Left lung (tissue), 10 donors: Measurements from ENCODE around the gene GAS2L2. TPM values are rescaled to one million over a fixed set of nuclear protein-coding genes. Genes with fewer than 3 reads are reported as not detected.

Source experiments
- ATAC-seq: fragments of 200-7000 bp; cut with Tn5 transposase; one replicate; pipeline ENCODE4 v1.9.1; 2020; ENCODE audit warnings: moderate library complexity
- DNase-seq, 4 donors: peaks; one replicate each; pipeline ENCODE4 v3.0.0-alpha.2; 2013 to 2020
- H3K27ac ChIP-seq, 2 donors: fragments of 200-600 bp; sonication (generic) in 1 of 2; one replicate each; pipeline versions ENCODE4 v1.5.0 to v1.8.0; 2020 to 2021
- H3K27me3 ChIP-seq, 2 donors: fragments of 200-600 bp; sonication (generic) in 1 of 2; one replicate each; pipeline versions ENCODE4 v1.5.0 to v1.8.0; 2020 to 2021
- H3K36me3 ChIP-seq, 2 donors: fragments of 200-600 bp; sonication (generic) in 1 of 2; one replicate each; pipeline versions ENCODE4 v1.5.0 to v1.8.0; 2020 to 2021
- H3K4me1 ChIP-seq, 2 donors: fragments of 200-600 bp; one replicate each; pipeline ENCODE4 v1.8.0; 2021
- H3K4me3 ChIP-seq, 2 donors: fragments of 200-600 bp; sonication (generic) in 1 of 2; one replicate each; pipeline versions ENCODE4 v1.5.0 to v1.8.0; 2020 to 2021; ENCODE audit warnings: mild to moderate bottlenecking in 1 of 2
- H3K9me3 ChIP-seq, 2 donors: fragments of 200-600 bp; sonication (generic) in 1 of 2; one replicate each; pipeline versions ENCODE4 v1.5.0 to v1.8.0; 2020 to 2021
- CTCF ChIP-seq, 2 donors: fragments of 200-600 bp; sonication (generic) in 1 of 2; IDR thresholded peaks; one replicate each; pipeline versions ENCODE4 v1.5.0 to v1.8.0; 2021; ENCODE audit warnings: antibody characterized with exemption in 2 of 2
- intact Hi-C, 2 donors: fragments of 100-400 bp; cut with DNase I; formaldehyde crosslinking; loops; one replicate each; pipeline versions ENCODE4 v1.11.2 to v1.14.2; 2022
- polyA plus RNA-seq, 6 donors: library from polyadenylated mRNA; unstranded; fragments of 120-200 nt; gene quantifications; one replicate each; pipeline ENCODE4 v1.2.1, GENCODE V29; 2013; ENCODE audit not compliant: insufficient read length in 6 of 6
- total RNA-seq, 2 donors: library from RNA; stranded (reverse); fragmentation: NEBNext Ultra II Directional; extraction: Animal tissue kit (Norgen Biotek cat#: 25700); gene quantifications; one replicate each; pipeline ENCODE4 v1.2.1, GENCODE V29; 2021
- donor health status: DM: no; HTN: yes; CAD: no.
- donor health status: DM: no; HTN: no; CAD: no.

The GAS2L2 gene
- total and polyA plus RNA-seq, 8 donors, result 0.15 to 1.8 (median 1.1) TPM

GRCh38 chr17:35747540-35748017, 5.5 kb downstream of the GAS2L2 start:
- Histone ChIP-seq H3K27me3 (peaks cover 6 to 65% of the 10 kb centered on the region in 2 donors), H3K36me3 (no peaks in the 10 kb centered on the region), H3K4me1 (peaks cover 0 to 5% of the 10 kb centered on the region in 2 donors), H3K9me3 (no peaks in the 10 kb centered on the region), H3K4me3 (no peak overlapping the region), H3K27ac (no peak overlapping the region)
- DNase-seq (peak; percentile 59 to 87 (median 71)), ATAC-seq (peak; percentile 92)
- peak; percentile 85 to 87 for TF ChIP-seq CTCF (IDR thresholded peaks at IDR 0.05)
- intact Hi-C loops, result loop anchor here in 1 of 2 donors (5.0 kb wide), 1 partner anchor 130 kb away; no protein-coding TSS in a partner anchor

- Histone ChIP-seq H3K27me3 (peaks cover 13 to 65% of the 10 kb centered on the region in 2 donors), H3K27ac (no peak overlapping the region), H3K9me3 (no peaks in the 10 kb centered on the region), H3K4me1 (peaks cover 4 to 14% of the 10 kb centered on the region in 2 donors), H3K4me3 (no peak overlapping the region), H3K36me3 (no peaks in the 10 kb centered on the region)
- no peak for TF ChIP-seq CTCF (IDR thresholded peaks at IDR 0.05)
- ATAC-seq, result no peak
- peak in 1 of 4 donors; percentile 38 for DNase-seq
- intact Hi-C loops, result loop anchor here in 1 of 2 donors (5.0 kb wide), 1 partner anchor 129 kb away; no protein-coding TSS in a partner anchor
Measured at GRCh38 chr17:35745749-35746320, 7.2 kb downstream of the GAS2L2 start.

GRCh38 chr17:35745246-35745645, 7.8 kb downstream of the GAS2L2 start:
- intact Hi-C loops, result loop anchor here in 1 of 2 donors (5.0 kb wide), 1 partner anchor 128 kb away; no protein-coding TSS in a partner anchor
- Histone ChIP-seq H3K27me3 (peaks cover 19 to 65% of the 10 kb centered on the region in 2 donors), H3K4me1 (peaks cover 5 to 14% of the 10 kb centered on the region in 2 donors), H3K9me3 (no peaks in the 10 kb centered on the region), H3K27ac (no peak overlapping the region), H3K4me3 (no peak overlapping the region), H3K36me3 (no peaks in the 10 kb centered on the region)
- ATAC-seq, result no peak
- no peak for TF ChIP-seq CTCF (IDR thresholded peaks at IDR 0.05)
- peak in 1 of 4 donors; percentile 40 for DNase-seq

GRCh38 chr17:35744830-35745229, 8.2 kb downstream of the GAS2L2 start:
- no peak for ATAC-seq
- H3K9me3 ChIP-seq, result no peaks in the 10 kb centered on the region
- H3K27ac ChIP-seq, result no peak overlapping the region
- no peak for TF ChIP-seq CTCF (IDR thresholded peaks at IDR 0.05)
- DNase-seq, result no peak
- H3K4me1 ChIP-seq, result peaks cover 5 to 10% of the 10 kb centered on the region in 2 donors
- peaks cover 20 to 65% of the 10 kb centered on the region in 2 donors for H3K27me3 ChIP-seq
- no peaks in the 10 kb centered on the region for H3K36me3 ChIP-seq
- intact Hi-C loops, result loop anchor here in 1 of 2 donors (5.0 kb wide), 1 partner anchor 128 kb away; no protein-coding TSS in a partner anchor
- H3K4me3 ChIP-seq, result no peak overlapping the region

- no peaks in the 10 kb centered on the region for H3K9me3 ChIP-seq
Measured at GRCh38 chr17:35743626-35744328, 9.3 kb downstream of the GAS2L2 start.

More at GRCh38 chr17:35743626-35744328, 9.3 kb downstream of the GAS2L2 start:
- no peak overlapping the region for H3K27ac ChIP-seq
- H3K27me3 ChIP-seq, result peaks cover 17 to 56% of the 10 kb centered on the region in 2 donors
- DNase-seq (peak in 2 of 4 donors; percentile 47 to 64), ATAC-seq (peak; percentile 8)
- no peak overlapping the region for H3K4me3 ChIP-seq
- H3K4me1 ChIP-seq, result peaks cover 5 to 9% of the 10 kb centered on the region in 2 donors
- H3K36me3 ChIP-seq, result no peaks in the 10 kb centered on the region
- TF ChIP-seq CTCF (IDR thresholded peaks at IDR 0.05), result no peak
- intact Hi-C loops, result no loop called here
